ENCODE results near the gene SCO2.

The SCO2 gene

GRCh38 chr22:50517495-50518260 is 7.7 kb downstream of the SCO2 start:
- DNase-seq = no peak

GRCh38 chr22:50516891-50517290 is 8.5 kb downstream of the SCO2 start:
- no peak for DNase-seq

- DNase-seq = no peak
These were observed 9.3 kb downstream of the SCO2 start for GRCh38 chr22:50516068-50516467.

- no peak for DNase-seq
These were observed 12.2 kb downstream of the SCO2 start for GRCh38 chr22:50513175-50513574.

GRCh38 chr22:50508897-50509296 is 16.5 kb downstream of the SCO2 start:
- no peak for DNase-seq

- DNase-seq = peak; percentile 96
These were observed 17.2 kb downstream of the SCO2 start, which contains the start of gene NCAPH2 for GRCh38 chr22:50507991-50508884. NCAPH2 (plus strand) TSS chr22:50508224; CDS start chr22:50508338, 114 bp downstream.

- DNase-seq = peak; percentile 87
These were observed 17.9 kb downstream of the SCO2 start, which contains the start of gene LMF2 for GRCh38 chr22:50507421-50507990. LMF2 (minus strand) TSS chr22:50507702; CDS start chr22:50507675, 27 bp downstream.

GRCh38 chr22:50506611-50507420 is 18.6 kb downstream of the SCO2 start:
- DNase-seq = no peak

GRCh38 chr22:50505776-50506610 is 19.4 kb downstream of the SCO2 start:
- DNase-seq = no peak

- no peak for DNase-seq
These were observed 20.1 kb downstream of the SCO2 start for GRCh38 chr22:50505276-50505775.

- no peak for DNase-seq
These were observed 20.8 kb downstream of the SCO2 start for GRCh38 chr22:50504369-50505211.

GRCh38 chr22:50503475-50504145 is 21.8 kb downstream of the SCO2 start:
- DNase-seq = no peak

GRCh38 chr22:50502628-50503474 is 22.5 kb downstream of the SCO2 start:
- no peak for DNase-seq

GRCh38 chr22:50502096-50502495 is 23.3 kb downstream of the SCO2 start:
- DNase-seq = no peak

GRCh38 chr22:50500452-50500851 is 24.9 kb downstream of the SCO2 start:
- DNase-seq = no peak

- peak; percentile 73 for DNase-seq
These were observed 27.0 kb downstream of the SCO2 start for GRCh38 chr22:50498322-50498890.

- DNase-seq = no peak
These were observed 28.3 kb downstream of the SCO2 start for GRCh38 chr22:50497093-50497492.

GRCh38 chr22:50490531-50491308 is 34.7 kb downstream of the SCO2 start:
- DNase-seq = no peak

Measured in CD4-positive, alpha-beta T cell treated with Interleukin-4 for 4 hours (primary cell).